C4-2B (cell line): ENCODE data around the gene PHF2.
A peak's percentile ranks its signal among the peaks of the same experiment; 100 is the strongest.

Experiments
- H3K27ac ChIP-seq: fragments of 450-650 bp; 2 replicates; pipeline ENCODE4 v1.5.1; 2017
- CTCF ChIP-seq: fragments of 450-650 bp; conservative IDR thresholded peaks from 2 replicates; pipeline ENCODE4 v1.5.1; 2017; ENCODE audit warnings: mild to moderate bottlenecking
- ZFX ChIP-seq: fragments of 450-650 bp; IDR thresholded peaks from 2 replicates; pipeline ENCODE4 v1.6.1; 2017

PHF2 gene

GRCh38 chr9:93681269-93682154, 105.1 kb downstream of the PHF2 start:
- no peak overlapping the region for H3K27ac ChIP-seq
- TF ChIP-seq ZFX (no peak), CTCF (no peak)

- H3K27ac ChIP-seq = no peak overlapping the region
- TF ChIP-seq ZFX (no peak), CTCF (peak; percentile 91)
Observed at GRCh38 chr9:93682155-93682968, 106.0 kb downstream of the PHF2 start.

DNA sequence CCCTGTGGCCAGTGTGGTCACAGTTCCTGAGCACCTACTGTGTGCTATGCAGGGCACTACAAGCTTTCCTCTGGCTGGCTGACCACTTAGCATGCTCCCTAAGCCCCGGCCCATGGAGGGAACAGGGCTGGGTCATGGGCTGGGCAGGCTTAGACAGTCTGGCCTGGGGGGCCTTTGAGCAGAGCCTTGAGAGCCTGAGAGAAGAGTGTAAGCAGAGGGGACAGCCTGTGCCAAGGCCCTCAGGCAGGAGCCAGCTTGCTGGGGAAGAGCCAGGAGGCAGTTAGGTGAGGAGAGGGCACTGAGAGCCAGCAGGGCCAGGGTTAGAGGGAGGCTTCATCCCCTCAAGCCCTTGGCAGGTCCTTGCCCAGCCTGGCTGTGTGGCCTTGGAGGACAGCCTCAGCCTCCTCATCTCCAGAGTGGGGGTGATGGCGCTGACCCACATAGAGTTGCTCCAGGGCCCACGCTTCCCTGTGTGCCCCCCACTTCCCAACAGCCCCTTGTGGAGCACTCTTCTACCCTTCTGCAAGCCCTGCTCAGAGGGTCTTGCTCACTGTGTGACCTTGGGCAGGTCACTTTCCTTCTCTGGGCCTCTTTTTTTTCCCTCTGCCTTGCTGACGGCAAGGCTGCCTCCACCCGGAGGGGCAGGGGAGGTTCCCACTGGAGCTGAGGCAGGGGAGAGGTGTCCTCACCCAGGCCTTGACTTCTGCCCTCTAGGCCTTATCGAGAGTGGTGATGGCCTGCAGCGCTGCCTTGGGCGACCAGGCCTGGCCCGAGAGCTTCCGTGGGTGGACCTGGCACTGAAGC, 107.1 kb downstream of the PHF2 start:
- TF ChIP-seq ZFX = no peak
- TF ChIP-seq CTCF = no peak
- H3K27ac ChIP-seq = no peak overlapping the region

DNA sequence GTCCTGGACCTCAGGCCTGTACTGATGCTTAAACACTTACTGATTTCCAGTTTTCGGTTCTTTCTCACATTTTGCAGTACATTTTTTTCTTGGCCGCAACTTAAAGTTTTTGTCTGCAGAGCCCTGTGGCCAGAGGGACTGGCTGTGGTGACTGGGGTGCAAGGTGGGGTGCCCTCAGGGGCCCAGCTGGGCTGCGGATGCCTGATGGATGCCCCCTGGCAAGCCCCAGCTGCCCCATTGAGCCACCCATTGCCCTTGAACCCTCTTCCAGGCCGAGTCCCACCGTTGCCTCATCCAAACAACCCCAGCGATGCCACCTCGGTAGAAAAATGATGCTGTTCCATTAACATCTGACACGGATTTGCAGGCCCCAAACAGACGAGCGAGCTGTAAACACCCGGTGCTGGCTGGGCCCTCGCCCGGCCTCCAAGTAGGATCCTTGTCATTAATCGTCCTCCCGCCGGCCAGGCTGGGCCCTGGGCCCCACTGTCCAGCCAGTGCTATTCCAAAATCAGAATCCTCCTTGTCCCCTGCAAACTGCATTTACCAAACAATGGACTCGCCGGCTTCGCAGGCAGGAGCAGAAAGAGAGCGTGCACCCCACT, 107.9 kb downstream of the PHF2 start:
- H3K27ac ChIP-seq = no peak overlapping the region
- TF ChIP-seq CTCF (no peak), ZFX (no peak)

DNA sequence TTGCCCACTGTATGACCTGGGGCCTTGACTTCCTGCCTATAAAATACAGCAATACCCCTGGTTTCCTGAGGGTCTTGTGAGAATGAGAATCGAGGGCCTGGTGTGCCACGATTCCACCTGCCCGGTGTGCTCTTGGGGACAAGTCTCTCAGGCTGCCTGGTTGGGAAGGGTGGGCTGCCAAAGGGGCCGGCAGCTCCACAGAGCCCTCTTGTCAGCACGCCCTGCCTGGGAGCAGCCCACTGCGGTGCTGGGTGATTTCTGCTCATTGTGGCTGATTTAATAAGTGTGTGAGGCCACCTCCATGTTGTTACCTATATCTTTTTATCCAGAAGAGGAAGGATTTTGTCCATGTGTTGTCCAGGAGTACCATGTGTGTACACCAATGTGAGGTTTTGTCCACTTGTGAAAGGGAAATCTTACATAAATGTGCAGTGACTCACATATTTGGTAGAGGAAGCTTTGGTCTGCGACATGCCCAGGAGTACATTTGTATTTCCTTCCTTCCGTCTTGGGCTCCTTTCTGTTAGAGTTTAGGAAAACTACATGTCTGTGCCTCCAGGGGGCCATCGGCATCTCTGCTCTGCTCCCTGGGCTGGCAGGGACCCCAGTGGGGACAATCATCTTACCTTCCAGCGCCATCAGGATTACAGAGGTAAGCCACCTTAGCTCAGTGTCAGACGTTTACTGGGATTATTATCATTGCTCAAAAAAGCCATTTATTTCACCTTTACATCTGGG, 108.6 kb downstream of the PHF2 start:
- H3K27ac ChIP-seq = no peak overlapping the region
- TF ChIP-seq ZFX (no peak), CTCF (peak; percentile 40)

- TF ChIP-seq ZFX = no peak
- no peak for TF ChIP-seq CTCF
Observed at GRCh38 chr9:93686127-93686879, 109.9 kb downstream of the PHF2 start.

More at GRCh38 chr9:93686127-93686879, 109.9 kb downstream of the PHF2 start:
- H3K27ac ChIP-seq = no peak overlapping the region
